HepG2 (cell line): ENCODE data around the gene MYO3A. TPM values are rescaled to one million over a fixed set of nuclear protein-coding genes. Genes with fewer than 3 reads are reported as not detected.

Experiments used
- ATAC-seq: fragments of 200-7000 bp; cut with Tn5 transposase; 3 replicates; pipeline ENCODE4 v1.9.1; 2020; ENCODE audit warnings: mild to moderate bottlenecking, moderate library complexity
- BruUV-seq: library from RNA; stranded (reverse); fragments of 400-500 nt; replicated peaks from 2 replicates; lab custom pipeline; 2021; lab: Mats Ljungman, UMichigan
- CTCF ChIA-PET: fragments of 300-600 bp; formaldehyde crosslinking; extraction: SDS; loops from one replicate; lab custom pipeline; 2021; ENCODE audit warnings: low total read pairs, inconsistent platforms, low intra/inter-chr PET ratio; lab: Yijun Ruan, JAX
- POLR2A ChIA-PET: fragments of 350-600 bp; sonication (Branson Sonifier 250); formaldehyde crosslinking; loops from one replicate; lab custom pipeline; 2020; ENCODE audit warnings: antibody characterized with exemption, inconsistent platforms; lab: Yijun Ruan, JAX
- DNase-seq: peaks from one replicate; pipeline ENCODE4 v3.0.0-alpha.2; 2015; ENCODE audit warnings: low spot score
- FAIRE-seq: peaks from 3 replicates; lab custom pipeline; 2011; peaks lifted over from hg19 to GRCh38; lab: Jason Lieb, UNC
- H2AFZ ChIP-seq: one replicate; pipeline ENCODE4 v1.6.1; 2011; ENCODE audit warnings: low read length, inconsistent platforms
- H3K27ac ChIP-seq: fragments of 300-600 bp; 3 replicates; pipeline ENCODE4 v1.8.0; 2011; ENCODE audit warnings: mixed run types, mild to moderate bottlenecking, mixed read lengths, low read length, inconsistent platforms; ENCODE audit not compliant: insufficient read depth; ENCODE audit errors: extremely low read length
- H3K27me3 ChIP-seq, 2 experiments: fragments of 200-600 bp in 1 of 2; 2 replicates in 1 of 2; 3 replicates in 1 of 2; pipeline versions ENCODE4 v1.6.0 to v1.8.0; 2011; ENCODE audit warnings: low read length in 2 of 2, mild to moderate bottlenecking in 2 of 2, moderate library complexity in 2 of 2, inconsistent platforms in 1 of 2; ENCODE audit not compliant: insufficient read depth in 2 of 2, control insufficient read depth in 1 of 2
- H3K36me3 ChIP-seq, 2 experiments: fragments of 200-600 bp in 1 of 2; replicated peaks in 1 of 2; 2 replicates in 1 of 2; 3 replicates in 1 of 2; pipeline versions ENCODE4 v1.5.1 to v1.8.0; 2011; ENCODE audit warnings: low read length in 2 of 2, inconsistent platforms in 1 of 2; ENCODE audit not compliant: insufficient read depth in 2 of 2, control insufficient read depth in 1 of 2
- H3K4me1 ChIP-seq: 2 replicates; pipeline ENCODE4 v1.5.1; 2012; ENCODE audit warnings: low read length, inconsistent platforms; ENCODE audit not compliant: insufficient read depth
- H3K4me2 ChIP-seq: 2 replicates; pipeline ENCODE4 v1.6.0; 2011; ENCODE audit warnings: low read depth, low read length, inconsistent platforms
- H3K4me3 ChIP-seq, 3 experiments: fragments of 200-600 bp in 1 of 3; sonication (generic), shearing (Covaris generic) in 1 of 3; replicated peaks in 1 of 3; 2 replicates each; pipeline ENCODE4 v1.5.1; 2011 to 2016; ENCODE audit warnings: low read length in 3 of 3, inconsistent platforms in 2 of 3, low read depth in 2 of 3, mild to moderate bottlenecking in 2 of 3, control low read depth in 1 of 3, mixed read lengths in 1 of 3; ENCODE audit not compliant: insufficient read depth in 1 of 3
- H3K79me2 ChIP-seq: one replicate; pipeline ENCODE4 v1.6.1; 2011; ENCODE audit warnings: low read length, inconsistent platforms; ENCODE audit not compliant: insufficient read depth
- H3K9ac ChIP-seq: 2 replicates; pipeline ENCODE4 v1.6.0; 2011; ENCODE audit warnings: mild to moderate bottlenecking, low read depth, low read length, inconsistent platforms; ENCODE audit not compliant: insufficient read depth
- H3K9me3 ChIP-seq: 2 replicates; pipeline ENCODE4 v1.5.1; 2012; ENCODE audit warnings: mild to moderate bottlenecking, low read length
- H4K20me1 ChIP-seq: 2 replicates; pipeline ENCODE4 v1.6.0; 2011; ENCODE audit warnings: inconsistent platforms, mild to moderate bottlenecking, low read length, moderate library complexity; ENCODE audit not compliant: insufficient read depth
- ASH2L ChIP-seq: fragments of 300-600, 200-600 bp; sonication (generic); IDR thresholded peaks from 2 replicates; pipeline ENCODE4 v1.7.0; 2017; ENCODE audit warnings: low read depth, mild to moderate bottlenecking, moderate library complexity, mixed read lengths, low read length; ENCODE audit not compliant: insufficient read length
- MEF2D ChIP-seq: sonication (generic); formaldehyde crosslinking; IDR thresholded peaks from 2 replicates; pipeline ENCODE4 v1.5.1; 2020; ENCODE audit warnings: mild to moderate bottlenecking, missing genetic modification reagents
- MIXL1 ChIP-seq: IDR thresholded peaks from 2 replicates; pipeline ENCODE4 v1.6.1; 2016
- NAIF1 ChIP-seq: sonication (generic); formaldehyde crosslinking; IDR thresholded peaks from 2 replicates; pipeline ENCODE4 v1.5.0; 2020; ENCODE audit warnings: mild to moderate bottlenecking, missing genetic modification reagents, borderline replicate concordance
- NFKBIZ ChIP-seq: IDR thresholded peaks from 2 replicates; pipeline ENCODE4 v1.6.1; 2018; ENCODE audit warnings: missing genetic modification reagents, missing compliant biosample characterization
- NR0B2 ChIP-seq: sonication (generic); formaldehyde crosslinking; IDR thresholded peaks from 2 replicates; pipeline ENCODE4 v1.4.0; 2020; ENCODE audit warnings: mild to moderate bottlenecking, missing genetic modification reagents
- SMC3 ChIP-seq: IDR thresholded peaks from 2 replicates; pipeline ENCODE4 v1.6.1; 2011; ENCODE audit warnings: low read length, improper control_type of control experiment
- SYNCRIP ChIP-seq: fragments of 200-400 bp; formaldehyde crosslinking; IDR thresholded peaks from 2 replicates; pipeline ENCODE4 v1.6.1; 2018; ENCODE audit warnings: mild to moderate bottlenecking, low read depth, low read length; ENCODE audit not compliant: insufficient read depth
- TCF7L2 ChIP-seq: IDR thresholded peaks from 2 replicates; pipeline ENCODE4 v1.6.1; 2011; ENCODE audit warnings: mild to moderate bottlenecking, low read depth, low read length, moderate library complexity
- TFDP1 ChIP-seq: IDR thresholded peaks from 2 replicates; pipeline ENCODE4 v1.6.1; 2016; ENCODE audit warnings: missing compliant biosample characterization, missing genetic modification reagents, borderline replicate concordance
- WGBS: methylation state at CpG from one replicate; pipeline ENCODE4 v1.1.6; 2017; ENCODE audit warnings: low lambda C conversion rate; 5-methylcytosine and 5-hydroxymethylcytosine counted together
- in situ Hi-C: cut with HindIII; loops from 2 replicates; pipeline ENCODE4 v1.10.0; 2017; ENCODE audit warnings: low pct_unique_long_range_greater_than_20kb; ENCODE audit not compliant: extremely low pct_ligation_motif_present
- intact Hi-C: fragments of 100-400 bp; cut with micrococcal nuclease; formaldehyde crosslinking; loops from one replicate; pipeline ENCODE4 v1.10.0; 2022; ENCODE audit not compliant: unreplicated experiment
- polyA plus RNA-seq, 8 experiments: library from polyadenylated mRNA; depleted of rRNA in 3 of 8; stranded (reverse) in 7 of 8; unstranded in 1 of 8; fragments of >200 nt; fragmentation: Illumina TruSeq in 4 of 8; extraction: Trizol in 4 of 8; gene quantifications; 2 replicates each; pipeline versions ENCODE4 v1.2.1 to v1.2.3, GENCODE V29; 2011 to 2016; ENCODE audit warnings: low read depth in 4 of 8, missing spikeins in 1 of 8, mixed read lengths in 1 of 8; ENCODE audit not compliant: insufficient read depth in 1 of 8
- total RNA-seq, 5 experiments: library from RNA; depleted of rRNA; stranded (reverse); fragments of >200 nt; fragmentation: Illumina TruSeq; extraction: Trizol; gene quantifications; 2 replicates each; pipeline ENCODE4 v1.2.3, GENCODE V29; 2016; ENCODE audit warnings: low read depth in 1 of 5

The MYO3A gene
- total and polyA plus RNA-seq, 2 of the 13 experiments (the other 11 are each of a cell fraction or from before 2014, with no cell fraction given), result not detected

GRCh38 chr10:26057466-26057865, 123.4 kb downstream of the MYO3A start:
- Histone ChIP-seq H3K4me1 (no peaks in the 10 kb centered on the region), H3K27ac (no peak overlapping the region), H3K4me2 (no peak overlapping the region), H3K9me3 (no peaks in the 10 kb centered on the region), H3K27me3 (no peaks in the 10 kb centered on the region), H3K36me3 (no peaks in the 10 kb centered on the region), H3K79me2 (no peaks in the 10 kb centered on the region), H4K20me1 (no peaks in the 10 kb centered on the region), H3K9ac (no peak overlapping the region), H2AFZ (no peak overlapping the region), H3K4me3 (no peak overlapping the region)
- intact Hi-C loops (no loop called here), in situ Hi-C loops (no loop called here)
- no peak for DNase-seq
- ATAC-seq, result no peak
- ChIA-PET CTCF (no interaction called here), POLR2A (no interaction called here)
- 5% methylated on average over 1 of the region's 1 CpG for WGBS
- no peak for TF ChIP-seq NFKBIZ (CRISPR knock-in tag)
- no peak for TF ChIP-seq TFDP1 (CRISPR knock-in tag)
- no peak for TF ChIP-seq ASH2L
- TF ChIP-seq MIXL1 (CRISPR knock-in tag), result no peak
- TF ChIP-seq SYNCRIP, result no peak
- TF ChIP-seq TCF7L2, result no peak
- no peak for TF ChIP-seq NAIF1 (CRISPR knock-in tag)
- no peak for TF ChIP-seq NR0B2 (CRISPR knock-in tag)
- TF ChIP-seq MEF2D (CRISPR knock-in tag), result no peak
- TF ChIP-seq SMC3, result no peak
- BruUV-seq, result no TSS peak
- no peak for FAIRE-seq
